ENCODE measurements around the gene ADCY7.
"Not testable (repeated sequence)": the region's sequence is repeated elsewhere in the genome, so short reads cannot be mapped to it uniquely, and the experiment has no call there.

The ADCY7 gene

DNA sequence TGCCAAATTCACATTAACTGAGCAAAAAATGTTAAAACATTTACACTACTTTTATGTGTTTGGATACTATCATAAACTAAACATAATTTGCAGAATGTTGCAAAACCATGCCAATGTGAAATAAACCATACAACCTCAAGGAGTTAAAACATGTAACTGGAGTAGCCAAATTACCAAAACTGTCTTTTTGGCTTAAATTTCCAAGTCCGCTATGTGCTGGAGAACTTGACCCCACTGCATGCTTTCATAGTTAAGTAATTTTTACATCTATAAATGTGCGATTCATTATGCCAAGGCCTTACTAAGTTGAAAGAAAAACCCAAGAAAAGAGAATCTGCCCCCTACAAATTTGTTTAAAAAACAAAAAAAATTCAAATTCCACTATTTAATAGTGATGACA is 74.2 kb downstream of the ADCY7 start:
- H3K4me3 ChIP-seq (ENCODE audit: low read depth, low read length), result no peak overlapping the region
- TF ChIP-seq, protein P1, sequence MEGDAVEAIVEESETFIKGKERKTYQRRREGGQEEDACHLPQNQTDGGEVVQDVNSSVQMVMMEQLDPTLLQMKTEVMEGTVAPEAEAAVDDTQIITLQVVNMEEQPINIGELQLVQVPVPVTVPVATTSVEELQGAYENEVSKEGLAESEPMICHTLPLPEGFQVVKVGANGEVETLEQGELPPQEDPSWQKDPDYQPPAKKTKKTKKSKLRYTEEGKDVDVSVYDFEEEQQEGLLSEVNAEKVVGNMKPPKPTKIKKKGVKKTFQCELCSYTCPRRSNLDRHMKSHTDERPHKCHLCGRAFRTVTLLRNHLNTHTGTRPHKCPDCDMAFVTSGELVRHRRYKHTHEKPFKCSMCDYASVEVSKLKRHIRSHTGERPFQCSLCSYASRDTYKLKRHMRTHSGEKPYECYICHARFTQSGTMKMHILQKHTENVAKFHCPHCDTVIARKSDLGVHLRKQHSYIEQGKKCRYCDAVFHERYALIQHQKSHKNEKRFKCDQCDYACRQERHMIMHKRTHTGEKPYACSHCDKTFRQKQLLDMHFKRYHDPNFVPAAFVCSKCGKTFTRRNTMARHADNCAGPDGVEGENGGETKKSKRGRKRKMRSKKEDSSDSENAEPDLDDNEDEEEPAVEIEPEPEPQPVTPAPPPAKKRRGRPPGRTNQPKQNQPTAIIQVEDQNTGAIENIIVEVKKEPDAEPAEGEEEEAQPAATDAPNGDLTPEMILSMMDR (IDR thresholded peaks at IDR 0.05; ENCODE audit: control insufficient read depth, extremely low read depth, insufficient read depth), result no peak
- DNase-seq (ENCODE audit: low read depth), result no peak

DNA sequence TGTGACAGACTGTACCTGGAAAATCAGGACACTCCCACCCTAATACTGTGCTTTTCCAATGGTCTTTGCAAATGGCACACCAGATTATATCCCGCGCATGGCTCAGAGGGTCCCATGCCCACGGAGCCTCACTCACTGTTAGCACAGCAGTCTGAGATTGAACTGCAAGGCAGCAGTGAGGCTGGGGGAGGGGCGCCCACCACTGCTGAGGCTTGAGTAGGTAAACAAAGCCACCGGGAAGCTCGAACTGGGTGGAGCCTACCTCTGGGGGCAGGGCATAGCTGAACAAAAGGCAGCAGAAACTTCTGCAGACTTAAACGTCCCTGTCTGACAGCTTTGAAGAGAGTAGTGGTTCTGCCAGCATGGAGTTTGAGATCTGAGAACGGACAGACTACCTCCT is 77.2 kb downstream of the ADCY7 start:
- DNase-seq (ENCODE audit: low read depth); H3K4me3 ChIP-seq (ENCODE audit: low read depth, low read length): not testable (repeated sequence)

DNA sequence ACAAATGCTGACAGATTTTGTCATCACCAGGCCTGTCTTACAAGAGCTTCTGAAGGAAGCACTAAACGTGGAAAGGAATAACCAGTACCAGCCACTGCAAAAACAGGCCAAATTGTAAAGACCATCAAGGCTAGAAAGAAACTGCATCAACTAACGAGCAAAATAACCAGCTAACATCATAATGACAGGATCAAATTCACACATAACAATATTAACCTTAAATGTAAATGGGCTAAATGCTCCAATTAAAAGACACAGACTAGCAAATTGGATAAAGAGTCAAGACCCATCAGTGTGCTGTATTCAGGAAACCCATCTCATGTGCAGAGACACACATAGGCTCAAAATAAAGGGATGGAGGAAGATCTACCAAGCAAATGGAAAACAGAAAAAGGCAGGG is 78.9 kb downstream of the ADCY7 start:
- H3K4me3 ChIP-seq (ENCODE audit: low read depth, low read length); DNase-seq (ENCODE audit: low read depth): not testable (repeated sequence)

DNA sequence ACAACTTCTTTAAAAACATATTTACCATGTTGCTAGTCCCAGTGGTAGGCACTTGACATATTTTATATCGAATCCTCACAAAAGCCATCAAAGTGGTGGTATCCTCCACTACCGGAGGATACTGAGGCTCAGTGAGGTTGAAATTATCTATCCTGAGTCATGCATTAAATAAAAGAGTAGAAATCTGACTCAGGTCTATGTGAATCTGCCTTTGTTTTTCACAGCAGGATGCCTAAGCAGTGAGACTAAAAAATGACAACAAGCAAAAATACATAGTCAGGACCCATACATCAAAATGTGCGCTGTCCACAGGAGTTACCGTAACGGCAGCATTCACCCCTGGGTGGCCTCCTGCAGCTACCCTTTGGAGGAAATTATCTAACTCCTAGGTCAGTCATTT is 84.8 kb downstream of the ADCY7 start:
- DNase-seq (ENCODE audit: low read depth), result no peak
- no peak overlapping the region for H3K4me3 ChIP-seq (ENCODE audit: low read depth, low read length)
- TF ChIP-seq, protein P1 (IDR thresholded peaks at IDR 0.05; ENCODE audit: control insufficient read depth, extremely low read depth, insufficient read depth), result no peak

DNA sequence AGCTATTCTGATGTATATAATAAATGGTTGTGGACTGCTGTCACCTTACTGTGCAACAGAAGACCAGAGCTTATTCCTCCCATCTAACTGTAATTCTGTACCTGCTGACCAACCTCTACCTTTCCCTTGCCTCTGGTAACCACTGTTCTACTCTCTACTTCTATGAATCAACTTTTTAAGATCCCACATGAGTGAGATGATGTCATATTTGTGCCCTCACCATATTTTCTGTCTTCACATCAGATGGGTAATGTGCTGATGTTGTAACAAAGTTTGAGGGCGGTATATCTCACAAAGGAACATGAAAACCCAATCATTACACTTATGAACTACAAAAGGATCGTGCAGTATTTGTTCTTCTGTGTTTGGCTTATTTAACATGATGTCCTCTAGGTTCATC is 85.6 kb downstream of the ADCY7 start:
- H3K4me3 ChIP-seq (ENCODE audit: low read depth, low read length), result no peak overlapping the region
- TF ChIP-seq, protein P1 (IDR thresholded peaks at IDR 0.05; ENCODE audit: control insufficient read depth, extremely low read depth, insufficient read depth), result no peak
- DNase-seq (ENCODE audit: low read depth), result no peak

DNA sequence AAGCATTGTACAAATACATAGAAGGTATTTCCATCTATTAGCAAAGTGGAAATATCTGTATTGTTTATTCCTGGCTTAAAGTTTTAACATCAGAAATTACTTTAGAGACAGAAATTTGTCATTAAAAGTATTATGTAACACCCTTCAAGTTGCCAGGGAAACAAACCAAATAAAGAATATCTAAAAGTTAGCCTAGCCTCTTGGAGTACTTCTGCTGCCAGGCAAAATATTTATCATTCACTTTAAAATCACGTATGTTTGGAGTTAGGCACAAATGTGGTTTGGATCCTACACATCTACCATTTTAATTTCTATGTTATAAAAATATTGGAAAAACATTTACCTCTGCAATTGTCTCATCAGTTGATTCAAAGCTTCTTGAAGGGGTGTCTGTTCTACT is 87.7 kb downstream of the ADCY7 start:
- no peak for DNase-seq (ENCODE audit: low read depth)
- no peak overlapping the region for H3K4me3 ChIP-seq (ENCODE audit: low read depth, low read length)
- TF ChIP-seq, protein P1 (IDR thresholded peaks at IDR 0.05; ENCODE audit: control insufficient read depth, extremely low read depth, insufficient read depth), result no peak

DNA sequence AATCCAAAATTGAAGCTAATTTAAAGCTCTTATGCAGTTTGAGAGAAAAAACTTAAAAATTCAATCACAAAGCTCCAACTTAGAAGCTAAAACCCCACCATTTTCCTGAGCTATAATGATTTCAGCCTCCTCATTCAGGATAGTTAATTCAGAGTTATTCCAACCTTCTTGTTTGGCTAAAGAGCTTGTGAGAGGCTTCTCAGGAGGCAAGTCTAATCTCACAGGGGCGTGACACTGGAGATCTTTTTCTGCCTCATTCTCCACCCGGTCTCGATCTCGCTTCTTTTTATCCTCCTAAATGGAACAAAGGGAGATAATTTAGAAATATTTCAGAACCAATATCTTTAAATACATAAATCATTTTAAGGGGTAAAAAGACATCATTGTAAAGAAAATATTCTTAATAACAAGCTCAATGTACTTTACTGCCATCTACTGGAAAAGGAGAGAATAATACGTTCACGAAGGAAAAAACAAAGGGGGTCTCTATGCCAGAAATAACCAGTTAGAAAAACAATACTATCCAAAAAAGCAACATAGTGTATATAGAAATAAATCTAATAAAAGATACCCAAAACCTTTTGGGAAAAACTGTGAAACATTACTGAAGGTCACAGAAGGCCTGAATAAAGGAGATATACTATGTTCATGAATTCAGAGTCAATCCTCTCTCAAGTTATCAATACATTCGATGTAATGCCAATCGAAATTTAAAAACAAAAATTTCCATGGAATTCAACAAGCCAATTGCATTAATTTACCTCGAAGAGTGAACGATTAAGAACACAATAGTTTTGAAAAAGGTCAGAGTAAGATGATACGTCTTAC is 88.5 kb downstream of the ADCY7 start:
- no peak for DNase-seq (ENCODE audit: low read depth)
- TF ChIP-seq, protein P1 (IDR thresholded peaks at IDR 0.05; ENCODE audit: control insufficient read depth, extremely low read depth, insufficient read depth), result peak; percentile 48

DNA sequence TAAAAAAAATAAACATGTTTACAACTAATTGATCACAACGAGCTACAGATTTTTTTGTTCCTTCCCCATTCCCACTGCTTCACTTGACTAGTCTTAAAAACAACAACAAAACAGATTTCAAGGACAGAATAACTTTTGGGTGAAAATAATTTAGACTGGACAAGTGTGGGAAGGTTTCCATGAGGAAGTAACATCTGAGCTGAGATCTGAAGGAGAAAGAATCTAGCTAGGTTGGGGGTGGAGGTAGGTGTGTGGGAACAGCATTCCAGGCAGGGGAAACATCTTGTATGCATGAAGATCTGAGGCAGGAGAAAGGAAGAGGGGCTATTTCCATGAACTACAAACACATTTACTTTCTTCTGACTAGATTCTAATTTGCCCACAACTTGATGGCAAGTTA is 93.3 kb downstream of the ADCY7 start:
- DNase-seq (ENCODE audit: low read depth), result no peak
- no peak overlapping the region for H3K4me3 ChIP-seq (ENCODE audit: low read depth, low read length)
- TF ChIP-seq, protein P1 (IDR thresholded peaks at IDR 0.05; ENCODE audit: control insufficient read depth, extremely low read depth, insufficient read depth), result no peak

More for the DNA sequence above, 88.5 kb downstream of the ADCY7 start:
- no peak overlapping the region for H3K4me3 ChIP-seq (ENCODE audit: low read depth, low read length)

Data from LNCaP clone FGC (cell line).